Neutrophil (primary cell): ENCODE measurements around the gene CDK19.

ENCODE experiments used
- H3K27ac ChIP-seq: fragments of 200-600 bp; sonication (generic); 2 replicates; pipeline ENCODE4 v1.5.1; 2016; ENCODE audit warnings: mild to moderate bottlenecking, moderate library complexity
- H3K27me3 ChIP-seq: fragments of 200-600 bp; sonication (generic); 2 replicates; pipeline ENCODE4 v1.6.0; 2016; ENCODE audit warnings: mild to moderate bottlenecking
- H3K36me3 ChIP-seq: fragments of 200-600 bp; sonication (generic); 2 replicates; pipeline ENCODE4 v1.5.1; 2017
- H3K4me1 ChIP-seq, 2 experiments: fragments of 200-600 bp in 1 of 2; sonication (generic) in 1 of 2; 1 replicate in 1 of 2; 2 replicates in 1 of 2; pipeline versions ENCODE4 v1.5.1 to v1.6.1; 2013 to 2016; ENCODE audit warnings: low read depth in 1 of 2, low read length in 1 of 2, mild to moderate bottlenecking in 1 of 2, moderate library complexity in 1 of 2; ENCODE audit not compliant: control insufficient read depth in 1 of 2, insufficient read depth in 1 of 2
- H3K4me3 ChIP-seq, 2 experiments: fragments of 200-600 bp in 1 of 2; sonication (generic) in 1 of 2; 1 replicate in 1 of 2; 2 replicates in 1 of 2; pipeline ENCODE4 v1.5.1; 2013 to 2016; ENCODE audit warnings: low read depth in 1 of 2, low read length in 1 of 2, mild to moderate bottlenecking in 1 of 2, moderate library complexity in 1 of 2
- H3K9me3 ChIP-seq: fragments of 200-600 bp; sonication (generic); 2 replicates; pipeline ENCODE4 v1.5.1; 2016
- TF ChIP-seq, protein P1 (sequence below): fragments of 200-600 bp; sonication (generic); IDR thresholded peaks from 2 replicates; pipeline ENCODE4 v1.5.1; 2016; ENCODE audit warnings: antibody characterized with exemption

CDK19 gene

DNA sequence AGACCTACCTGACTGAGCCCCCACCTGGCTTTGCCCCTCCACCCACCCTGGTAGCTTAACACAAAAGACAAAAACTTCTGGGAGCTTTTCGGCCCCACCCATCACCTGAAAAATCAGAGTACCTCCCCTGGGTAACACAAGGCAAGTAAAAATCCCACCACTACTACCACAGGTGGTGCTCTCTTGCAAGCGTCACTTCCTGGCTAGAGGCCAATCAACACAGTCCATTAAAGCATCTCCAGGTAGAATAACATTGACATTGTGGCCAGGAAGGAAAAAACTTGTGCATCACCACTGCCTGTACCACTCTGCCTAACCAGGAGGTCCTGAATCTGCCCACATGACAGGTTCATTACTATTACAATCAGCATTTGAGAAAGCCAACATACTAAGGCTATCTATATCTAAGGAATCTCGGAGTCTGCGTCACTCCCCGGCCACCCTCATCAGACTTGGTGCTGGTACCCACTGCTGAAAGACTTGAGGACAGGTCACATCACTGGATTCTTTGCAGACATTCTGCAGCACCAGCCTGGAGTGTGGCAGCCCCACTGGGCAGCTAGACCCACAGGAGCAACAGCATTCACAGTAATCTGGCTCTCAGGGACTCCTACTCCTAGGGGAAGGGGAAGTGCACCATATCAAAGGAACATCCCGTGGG lies 125.9 kb downstream of the CDK19 start:
- peaks cover 4% of the 10 kb centered on the region for H3K36me3 ChIP-seq
- H3K9me3 ChIP-seq: no peaks in the 10 kb centered on the region
- H3K4me3 ChIP-seq: no peak overlapping the region
- peaks cover 16 to 25% of the 10 kb centered on the region in 2 experiments for H3K4me1 ChIP-seq
- no peaks in the 10 kb centered on the region for H3K27me3 ChIP-seq
- peak overlapping the region; percentile 31 for H3K27ac ChIP-seq
- TF ChIP-seq, protein P1, sequence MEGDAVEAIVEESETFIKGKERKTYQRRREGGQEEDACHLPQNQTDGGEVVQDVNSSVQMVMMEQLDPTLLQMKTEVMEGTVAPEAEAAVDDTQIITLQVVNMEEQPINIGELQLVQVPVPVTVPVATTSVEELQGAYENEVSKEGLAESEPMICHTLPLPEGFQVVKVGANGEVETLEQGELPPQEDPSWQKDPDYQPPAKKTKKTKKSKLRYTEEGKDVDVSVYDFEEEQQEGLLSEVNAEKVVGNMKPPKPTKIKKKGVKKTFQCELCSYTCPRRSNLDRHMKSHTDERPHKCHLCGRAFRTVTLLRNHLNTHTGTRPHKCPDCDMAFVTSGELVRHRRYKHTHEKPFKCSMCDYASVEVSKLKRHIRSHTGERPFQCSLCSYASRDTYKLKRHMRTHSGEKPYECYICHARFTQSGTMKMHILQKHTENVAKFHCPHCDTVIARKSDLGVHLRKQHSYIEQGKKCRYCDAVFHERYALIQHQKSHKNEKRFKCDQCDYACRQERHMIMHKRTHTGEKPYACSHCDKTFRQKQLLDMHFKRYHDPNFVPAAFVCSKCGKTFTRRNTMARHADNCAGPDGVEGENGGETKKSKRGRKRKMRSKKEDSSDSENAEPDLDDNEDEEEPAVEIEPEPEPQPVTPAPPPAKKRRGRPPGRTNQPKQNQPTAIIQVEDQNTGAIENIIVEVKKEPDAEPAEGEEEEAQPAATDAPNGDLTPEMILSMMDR: no peak

DNA sequence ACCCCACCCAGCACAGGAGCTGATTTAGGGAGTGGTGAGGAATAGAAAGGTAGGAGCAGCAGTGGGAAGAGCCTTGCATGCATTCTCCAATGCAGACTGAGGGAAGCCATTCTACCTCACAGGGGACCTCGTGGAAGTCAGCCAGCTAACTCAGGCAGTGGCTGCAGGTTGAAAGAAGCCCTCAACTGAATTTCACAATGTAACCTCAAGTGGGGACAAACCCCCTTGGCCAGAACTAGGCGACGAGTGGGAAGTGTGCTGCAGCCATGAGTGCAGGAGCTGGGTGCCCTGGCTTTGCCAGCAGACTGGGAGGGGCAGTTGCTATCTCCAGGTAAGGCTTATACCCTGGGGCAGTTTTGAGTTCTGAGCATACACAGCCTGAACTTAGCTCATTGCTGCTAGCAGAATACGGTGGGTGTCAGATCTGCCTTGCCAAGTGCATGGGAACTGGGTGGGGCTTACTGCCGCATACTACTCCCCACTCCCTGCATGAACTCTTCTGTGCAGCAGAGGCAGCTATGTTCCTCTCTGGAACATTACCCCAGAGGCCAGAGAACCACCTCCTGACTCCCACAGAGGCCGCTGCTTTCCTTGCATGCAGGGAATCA lies 126.5 kb downstream of the CDK19 start:
- Histone ChIP-seq H3K36me3 (peaks cover 4% of the 10 kb centered on the region), H3K9me3 (no peaks in the 10 kb centered on the region), H3K27me3 (no peaks in the 10 kb centered on the region), H3K4me1 (peaks cover 16 to 25% of the 10 kb centered on the region in 2 experiments), H3K4me3 (no peak overlapping the region), H3K27ac (peak overlapping the region; percentile 31)
- TF ChIP-seq, protein P1: no peak

DNA sequence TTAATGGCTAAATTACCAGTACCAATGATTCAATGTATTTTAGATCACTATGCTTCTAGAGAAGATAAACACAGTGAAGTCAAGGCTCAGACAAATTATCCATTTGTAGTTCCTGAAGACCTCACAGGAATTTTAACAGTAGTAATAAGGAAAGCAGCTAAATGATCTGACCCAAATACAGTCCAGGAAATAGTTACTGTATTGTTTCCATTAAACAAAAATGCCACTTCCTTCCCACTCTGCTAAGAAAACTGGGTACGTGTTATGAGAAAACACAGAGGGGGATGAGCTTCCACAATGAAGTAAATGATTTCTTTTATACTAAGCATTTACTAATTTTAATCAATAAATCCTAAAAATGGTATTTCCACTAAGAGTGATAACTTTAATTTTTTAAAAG lies 127.9 kb downstream of the CDK19 start:
- peaks cover 20 to 31% of the 10 kb centered on the region in 2 experiments for H3K4me1 ChIP-seq
- TF ChIP-seq, protein P1: no peak
- H3K4me3 ChIP-seq: no peak overlapping the region
- H3K9me3 ChIP-seq: no peaks in the 10 kb centered on the region
- peak overlapping the region; percentile 60 for H3K27ac ChIP-seq
- no peaks in the 10 kb centered on the region for H3K36me3 ChIP-seq
- H3K27me3 ChIP-seq: no peaks in the 10 kb centered on the region

DNA sequence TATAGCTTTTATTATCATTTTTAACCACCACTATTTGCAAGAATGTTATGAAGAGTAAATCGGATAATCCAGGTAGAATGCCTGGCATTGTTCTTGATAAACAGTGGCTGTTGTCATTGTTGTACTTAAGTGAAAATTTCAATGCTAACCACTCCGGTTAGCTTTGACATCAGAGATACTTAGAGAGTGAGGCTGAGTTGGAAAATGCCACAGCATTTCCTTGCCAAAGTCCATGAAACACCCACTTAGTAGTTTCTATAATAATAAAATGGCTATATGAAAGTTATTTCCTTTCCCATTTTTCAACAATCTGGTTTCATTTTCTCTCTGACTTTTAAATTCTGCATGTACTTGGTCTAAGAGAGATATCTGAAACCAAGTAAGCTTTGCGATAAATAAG lies 132.0 kb downstream of the CDK19 start:
- TF ChIP-seq, protein P1: no peak
- Histone ChIP-seq H3K27me3 (no peaks in the 10 kb centered on the region), H3K4me1 (peaks cover 14 to 24% of the 10 kb centered on the region in 2 experiments), H3K4me3 (no peak overlapping the region), H3K27ac (no peak overlapping the region), H3K9me3 (no peaks in the 10 kb centered on the region), H3K36me3 (no peaks in the 10 kb centered on the region)

DNA sequence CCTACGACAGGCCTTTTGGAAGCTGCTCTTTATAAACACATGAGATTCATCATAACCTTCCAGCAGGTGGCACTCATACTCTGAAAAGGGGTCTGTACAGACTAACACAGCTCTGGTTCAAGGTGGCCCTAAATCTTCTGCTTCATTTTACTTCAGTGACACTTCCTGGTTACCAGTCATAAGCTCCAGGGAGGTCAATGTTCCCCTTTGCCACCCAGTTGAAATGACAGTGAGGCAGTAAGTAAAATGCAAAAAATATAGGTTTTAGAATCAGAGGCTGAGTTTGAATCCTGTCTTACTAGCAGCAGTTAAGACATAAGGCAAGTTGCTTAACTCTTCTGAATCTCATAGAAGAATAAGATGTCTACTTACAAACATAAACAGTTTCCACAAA lies 132.8 kb downstream of the CDK19 start:
- no peaks in the 10 kb centered on the region for H3K36me3 ChIP-seq
- peak overlapping the region in 1 of 2 experiments; percentile 5 for H3K4me3 ChIP-seq
- H3K9me3 ChIP-seq: no peaks in the 10 kb centered on the region
- TF ChIP-seq, protein P1: peak; percentile 68
- no peaks in the 10 kb centered on the region for H3K27me3 ChIP-seq
- H3K27ac ChIP-seq: peak overlapping the region; percentile 63
- peaks cover 12 to 18% of the 10 kb centered on the region in 2 experiments for H3K4me1 ChIP-seq
